GM19455 (cell line): ENCODE results near the gene CDHR5.

Experiments
- ATAC-seq: cut with Tn5 transposase; IDR thresholded peaks from one replicate; pipeline ENCODE4 v1.9.1; 2021; ENCODE audit not compliant: unreplicated experiment

Gene CDHR5

DNA sequence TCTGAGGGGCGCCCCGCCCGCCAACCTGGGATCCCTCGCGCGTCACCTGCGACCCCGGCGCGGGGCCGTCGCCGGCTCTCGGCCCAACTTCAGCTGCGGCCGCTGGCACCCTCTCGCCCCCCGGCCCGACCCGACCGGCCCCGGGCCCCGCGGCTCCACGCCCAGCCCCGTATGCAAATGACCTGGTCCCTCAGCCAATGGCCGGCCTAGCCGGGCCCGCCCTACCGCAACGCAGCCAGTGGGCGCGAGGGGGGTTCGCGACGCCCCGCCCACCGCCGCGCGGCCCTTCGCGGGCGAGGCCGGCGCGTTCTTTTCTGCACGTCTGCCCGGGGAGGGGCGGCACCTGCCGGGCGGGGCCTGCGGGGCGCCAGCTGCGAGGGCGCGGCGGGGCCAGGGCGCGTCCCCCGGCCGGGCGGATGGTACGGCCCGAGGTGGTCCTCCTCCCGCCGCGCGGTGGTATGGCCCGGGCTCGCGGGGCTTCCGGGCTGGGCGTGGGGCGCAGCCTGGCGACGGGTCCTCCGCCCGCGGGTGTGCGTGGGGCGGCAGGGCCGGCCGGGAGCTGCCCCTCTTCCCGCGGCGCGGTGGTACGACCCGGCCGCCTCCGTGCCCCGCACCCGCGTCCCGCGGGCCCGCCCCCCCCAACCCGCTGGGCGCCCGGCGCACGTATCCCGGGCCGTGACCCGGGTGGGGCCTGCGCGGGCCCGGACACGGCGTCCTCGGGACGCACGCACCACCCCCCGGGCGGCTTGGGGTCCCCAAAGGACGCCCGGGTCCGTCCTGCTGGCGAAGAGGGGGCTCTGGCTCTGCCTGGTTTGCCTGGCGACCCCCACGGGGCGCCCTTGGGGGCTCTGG is 56.2 kb downstream of the CDHR5 start:
- ATAC-seq = peak; percentile 76

GRCh38 chr11:567629-568292 is 57.0 kb downstream of the CDHR5 start:
- ATAC-seq = no peak

DNA sequence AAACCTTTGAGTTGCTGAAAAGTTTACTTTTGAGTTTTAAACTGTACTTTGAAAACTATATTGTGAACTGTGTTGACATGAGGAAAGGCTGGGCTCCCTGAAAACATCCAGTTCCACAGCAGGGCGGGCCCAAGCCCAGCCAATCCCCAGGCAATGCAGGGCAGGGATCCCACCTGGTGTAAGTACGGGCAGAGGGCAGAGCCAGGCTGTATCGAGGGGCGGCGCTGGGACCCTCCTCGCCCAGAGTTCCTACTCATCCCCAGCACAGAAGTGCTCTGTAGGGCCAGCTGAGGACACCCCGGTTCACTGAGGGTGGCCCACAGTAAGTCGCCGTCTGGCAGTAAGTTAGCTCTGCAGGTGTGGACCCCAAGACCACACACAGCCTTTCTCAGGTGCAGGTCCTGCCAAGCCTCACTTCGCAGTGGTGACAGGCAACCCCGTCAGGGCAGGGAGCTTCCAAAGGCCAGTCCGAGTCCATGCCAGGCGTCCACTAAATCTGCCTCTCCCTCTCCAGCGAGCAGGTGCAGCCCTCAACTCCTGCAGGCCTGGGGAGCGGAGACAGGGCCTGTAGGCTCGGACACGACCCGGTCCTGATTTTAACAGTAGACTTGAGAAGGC is 57.6 kb downstream of the CDHR5 start:
- no peak for ATAC-seq
